Measurements from ENCODE around the gene TMEM119.
A peak's percentile ranks its signal among the peaks of the same experiment; 100 is the strongest.
"Not testable (repeated sequence)": the region's sequence is repeated elsewhere in the genome, so short reads cannot be mapped to it uniquely, and the experiment has no call there.

Gene TMEM119

GRCh38 chr12:108576660-108577234, 21.1 kb downstream of the TMEM119 start:
- no peak overlapping the region for H3K4me3 Mint-ChIP-seq
- no peaks in the 10 kb centered on the region for H3K9me3 Mint-ChIP-seq
- TF ChIP-seq CTCF (IDR thresholded peaks at IDR 0.05; ENCODE audit: unreplicated experiment in 3 of 3): no peak

DNA sequence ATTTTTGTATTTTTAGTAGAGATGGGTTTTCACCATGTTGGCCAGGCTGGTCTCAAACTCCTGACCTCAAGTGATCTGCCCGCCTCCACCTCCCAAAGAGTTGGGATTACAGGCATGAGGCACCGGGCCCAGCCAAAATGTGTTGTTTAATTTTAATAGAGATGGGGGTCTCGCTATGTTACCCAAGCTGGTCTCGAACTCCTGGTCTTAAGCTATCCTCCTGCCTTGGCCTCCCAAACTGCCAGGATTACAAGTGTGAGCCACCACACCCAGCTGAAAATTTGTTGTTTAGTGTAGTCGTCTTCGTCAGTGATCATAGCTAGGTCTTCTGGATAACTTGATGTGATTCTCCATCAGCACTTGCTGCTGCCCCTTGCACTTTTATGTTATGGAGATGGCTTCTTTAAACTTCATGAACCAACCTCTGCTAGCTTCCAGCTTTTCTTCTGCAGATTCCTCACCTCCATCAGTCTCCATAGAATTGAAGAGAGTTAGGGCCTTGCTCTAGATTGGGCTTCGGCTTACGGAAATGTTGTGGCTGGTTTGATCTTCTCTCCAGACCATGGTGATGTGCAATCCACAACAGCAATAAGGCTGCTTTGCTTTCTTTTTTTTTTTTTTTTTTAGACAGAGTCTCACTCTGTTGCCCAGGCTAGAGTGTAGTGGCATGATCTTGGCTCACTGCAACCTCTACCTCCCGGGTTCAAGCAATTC, 22.5 kb downstream of the TMEM119 start:
- TF ChIP-seq CTCF (IDR thresholded peaks at IDR 0.05; ENCODE audit: unreplicated experiment in 3 of 3): no peak
- H3K4me1 Mint-ChIP-seq: peaks cover 57% of the 10 kb centered on the region
- peak overlapping the region in 2 of 3 experiments; percentile 45 to 65 for H3K27ac Mint-ChIP-seq
- no peak overlapping the region for H3K4me3 Mint-ChIP-seq
- H3K36me3 Mint-ChIP-seq (ENCODE audit: low read depth): peaks cover 3% of the 10 kb centered on the region
- peaks cover 4% of the 10 kb centered on the region for H3K27me3 Mint-ChIP-seq (ENCODE audit: low read depth)
- no peaks in the 10 kb centered on the region for H3K9me3 Mint-ChIP-seq

More at GRCh38 chr12:108576660-108577234, 21.1 kb downstream of the TMEM119 start:
- Mint-ChIP-seq H3K36me3 (ENCODE audit: low read depth) (no peaks in the 10 kb centered on the region), H3K4me1 (peaks cover 55% of the 10 kb centered on the region), H3K27ac (peak overlapping the region in 1 of 3 experiments; percentile 66), H3K27me3 (ENCODE audit: low read depth) (peaks cover 4% of the 10 kb centered on the region)

- peaks cover 52% of the 10 kb centered on the region for H3K4me1 Mint-ChIP-seq
- H3K27ac Mint-ChIP-seq; H3K4me3 Mint-ChIP-seq; H3K27me3 Mint-ChIP-seq (ENCODE audit: low read depth); H3K36me3 Mint-ChIP-seq (ENCODE audit: low read depth); H3K9me3 Mint-ChIP-seq: not testable (repeated sequence)
Measured at GRCh38 chr12:108574276-108574675, 23.6 kb downstream of the TMEM119 start.

DNA sequence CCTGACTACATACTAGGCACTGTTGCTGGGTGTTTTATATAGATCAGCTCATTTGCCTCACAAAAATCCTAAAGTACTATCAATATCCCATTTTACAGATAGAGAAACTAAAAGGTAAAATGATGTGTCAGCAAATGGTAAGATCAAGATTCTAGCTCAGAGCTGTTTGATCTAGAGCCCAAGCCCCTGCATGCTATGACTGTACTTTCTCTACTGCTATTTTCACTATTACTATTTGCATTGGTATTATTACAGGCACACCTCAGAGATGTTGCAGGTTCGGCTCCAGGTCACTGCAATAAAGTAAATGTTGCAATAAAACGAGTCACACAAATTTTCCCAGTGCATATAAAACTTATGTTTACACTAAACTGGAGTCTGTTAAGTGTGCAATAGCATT, 24.6 kb downstream of the TMEM119 start:
- H3K4me1 Mint-ChIP-seq: peaks cover 52% of the 10 kb centered on the region
- H3K27me3 Mint-ChIP-seq (ENCODE audit: low read depth): peaks cover 4% of the 10 kb centered on the region
- H3K36me3 Mint-ChIP-seq (ENCODE audit: low read depth): peaks cover 14% of the 10 kb centered on the region
- no peak overlapping the region for H3K27ac Mint-ChIP-seq
- no peak overlapping the region for H3K4me3 Mint-ChIP-seq
- TF ChIP-seq CTCF (IDR thresholded peaks at IDR 0.05; ENCODE audit: unreplicated experiment in 3 of 3): no peak
- H3K9me3 Mint-ChIP-seq: no peaks in the 10 kb centered on the region

- Mint-ChIP-seq H3K4me3 (no peak overlapping the region), H3K27ac (peak overlapping the region in 2 of 3 experiments; percentile 16 to 40), H3K36me3 (ENCODE audit: low read depth) (peaks cover 21% of the 10 kb centered on the region), H3K27me3 (ENCODE audit: low read depth) (peaks cover 4% of the 10 kb centered on the region), H3K4me1 (peaks cover 59% of the 10 kb centered on the region), H3K9me3 (no peaks in the 10 kb centered on the region)
- TF ChIP-seq CTCF (IDR thresholded peaks at IDR 0.05; ENCODE audit: unreplicated experiment in 3 of 3): no peak
Measured at GRCh38 chr12:108572166-108572790, 25.6 kb downstream of the TMEM119 start.

DNA sequence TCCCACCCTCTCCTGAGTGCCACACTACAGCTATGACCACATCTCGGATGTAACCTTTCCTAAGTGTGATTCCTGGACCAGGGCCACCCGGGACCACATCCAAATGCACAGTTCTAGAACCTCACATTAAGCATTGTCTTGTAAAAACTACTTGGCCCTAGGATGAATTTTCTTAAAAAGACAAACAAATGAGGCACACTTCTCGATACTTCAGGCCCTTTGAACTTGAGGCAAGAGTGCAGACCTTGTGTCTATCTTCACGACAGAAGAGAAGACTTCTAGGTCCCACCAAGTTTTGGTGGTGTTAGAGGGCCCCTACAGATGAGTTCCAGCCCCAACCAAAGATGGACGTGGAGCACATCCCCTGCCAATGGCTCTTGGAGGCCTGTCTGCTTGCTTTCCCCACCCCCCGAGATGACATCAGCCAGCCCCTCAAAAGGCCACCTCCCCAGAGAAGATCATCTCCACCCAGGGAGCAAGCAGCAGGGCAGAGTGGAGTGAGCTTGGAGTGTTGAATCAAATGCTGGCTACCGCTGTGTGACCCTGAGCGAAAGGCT, 26.2 kb downstream of the TMEM119 start:
- Mint-ChIP-seq H3K27me3 (ENCODE audit: low read depth) (peaks cover 4% of the 10 kb centered on the region), H3K27ac (peak overlapping the region in 1 of 3 experiments; percentile 11), H3K9me3 (no peaks in the 10 kb centered on the region), H3K36me3 (ENCODE audit: low read depth) (peaks cover 25% of the 10 kb centered on the region), H3K4me1 (peaks cover 59% of the 10 kb centered on the region), H3K4me3 (no peak overlapping the region)
- TF ChIP-seq CTCF (IDR thresholded peaks at IDR 0.05; ENCODE audit: unreplicated experiment in 3 of 3): no peak

Measured in nephron (organoid).